VCaP (cell line): Measurements from ENCODE around the gene C1orf226.
"Not testable (repeated sequence)": the region's sequence is repeated elsewhere in the genome, so short reads cannot be mapped to it uniquely, and the experiment has no call there.

ENCODE experiments used
- H3K27ac ChIP-seq: fragments of 450-650 bp; 2 replicates; pipeline ENCODE4 v1.5.1; 2017
- CTCF ChIP-seq: fragments of 450-650 bp; conservative IDR thresholded peaks from 2 replicates; pipeline ENCODE4 v1.5.1; 2017; ENCODE audit warnings: mild to moderate bottlenecking, moderate library complexity

C1orf226 gene

DNA sequence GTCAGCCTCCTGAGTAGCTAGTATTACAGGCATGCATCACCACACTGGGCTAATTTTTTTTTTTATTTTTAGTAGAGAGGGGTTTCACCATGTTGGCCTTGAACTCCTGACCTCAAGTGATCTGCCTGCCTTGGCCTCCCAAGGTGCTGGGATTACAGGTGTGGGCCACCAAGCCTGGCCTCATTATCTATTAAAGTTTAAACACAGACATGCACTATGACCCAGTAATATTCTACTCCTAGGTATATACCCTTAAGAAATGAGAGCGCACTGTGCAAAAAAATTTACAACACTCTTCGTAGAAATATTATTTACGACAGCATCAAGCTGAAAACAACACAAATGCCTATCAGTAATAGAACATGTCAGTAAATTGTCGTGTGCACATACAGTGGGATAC is 49.1 kb downstream of the C1orf226 start:
- H3K27ac ChIP-seq = no peak overlapping the region
- TF ChIP-seq CTCF = no peak

- not testable (repeated sequence) for H3K27ac ChIP-seq
Measured at GRCh38 chr1:162432977-162433713, 51.6 kb downstream of the C1orf226 start.
